HUES64 (cell line): ENCODE results near the gene IFITM2.

Experiments used
- H3K27ac ChIP-seq: 2 replicates; pipeline ENCODE4 v1.7.0; 2013; ENCODE audit warnings: low read depth, low read length, inconsistent platforms
- H3K27me3 ChIP-seq: 2 replicates; pipeline ENCODE4 v1.6.1; 2013; ENCODE audit warnings: mild to moderate bottlenecking, low read length; ENCODE audit not compliant: insufficient read depth
- H3K36me3 ChIP-seq: 2 replicates; pipeline ENCODE4 v1.6.1; 2013; ENCODE audit warnings: mild to moderate bottlenecking, low read length; ENCODE audit not compliant: insufficient read depth
- H3K4me1 ChIP-seq: 2 replicates; pipeline ENCODE4 v1.6.1; 2013; ENCODE audit warnings: mild to moderate bottlenecking, low read length, moderate library complexity; ENCODE audit not compliant: insufficient read depth
- H3K4me3 ChIP-seq: 2 replicates; pipeline ENCODE4 v1.5.1; 2013; ENCODE audit warnings: mild to moderate bottlenecking, low read length, moderate library complexity
- H3K9ac ChIP-seq: 2 replicates; pipeline ENCODE4 v1.6.1; 2013; ENCODE audit warnings: mild to moderate bottlenecking, low read depth, low read length
- H3K9me3 ChIP-seq: 2 replicates; pipeline ENCODE4 v1.6.1; 2013; ENCODE audit warnings: low read depth, low read length; ENCODE audit not compliant: insufficient read depth
- WGBS: fragments of 150-250, 120-280 bp; methylation state at CpG from one replicate; pipeline ENCODE4 v1.1.7; 2013; ENCODE audit warnings: missing lambda C conversion rate; 5-methylcytosine and 5-hydroxymethylcytosine counted together

The IFITM2 gene

DNA sequence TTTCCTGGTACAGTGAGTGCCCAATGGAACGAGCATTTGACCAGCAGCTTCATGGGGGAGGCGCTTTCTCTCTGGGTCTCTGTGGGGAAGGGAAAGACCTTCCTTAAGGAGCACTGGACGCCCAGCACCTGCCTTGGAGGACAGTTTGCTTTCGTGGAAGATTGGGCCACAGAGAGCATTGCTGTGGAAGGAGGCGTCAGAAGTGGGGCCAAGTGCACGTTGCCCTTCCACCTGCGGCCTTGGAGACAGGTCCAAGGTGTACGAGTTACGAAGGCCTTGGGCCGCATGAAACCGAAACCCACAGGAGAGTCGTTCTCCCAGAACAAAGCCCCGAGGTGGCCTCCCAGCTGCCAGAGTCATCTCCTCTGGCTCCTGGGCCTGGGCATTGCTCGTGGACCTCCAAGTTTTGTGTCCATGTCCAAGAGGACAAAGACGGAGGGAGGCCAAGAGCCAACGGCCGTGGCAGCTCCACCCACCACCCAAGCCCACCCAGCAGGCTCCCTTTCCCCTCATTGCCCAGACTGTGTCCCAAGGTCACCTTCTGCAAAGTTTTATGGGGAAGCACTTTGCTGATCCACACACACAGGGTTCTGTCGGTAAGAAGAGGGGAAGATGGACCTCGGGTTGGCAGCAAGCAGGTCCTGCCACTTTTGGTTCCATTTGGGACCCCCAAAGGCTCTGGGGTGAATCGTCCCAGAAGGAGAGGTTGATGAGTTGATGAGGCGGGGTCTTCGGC, 35.3 kb upstream of the IFITM2 start:
- H3K9me3 ChIP-seq: no peaks in the 10 kb centered on the region
- H3K4me1 ChIP-seq: peaks cover 8% of the 10 kb centered on the region; the same call in 1 of the 2 replicates
- no peak overlapping the region for H3K9ac ChIP-seq
- no peak overlapping the region for H3K4me3 ChIP-seq
- H3K27me3 ChIP-seq: no peaks in the 10 kb centered on the region; the same call in 1 of the 2 replicates
- 94% methylated on average over 22 of the region's 22 CpGs for WGBS
- no peaks in the 10 kb centered on the region for H3K36me3 ChIP-seq
- H3K27ac ChIP-seq: no peak overlapping the region

DNA sequence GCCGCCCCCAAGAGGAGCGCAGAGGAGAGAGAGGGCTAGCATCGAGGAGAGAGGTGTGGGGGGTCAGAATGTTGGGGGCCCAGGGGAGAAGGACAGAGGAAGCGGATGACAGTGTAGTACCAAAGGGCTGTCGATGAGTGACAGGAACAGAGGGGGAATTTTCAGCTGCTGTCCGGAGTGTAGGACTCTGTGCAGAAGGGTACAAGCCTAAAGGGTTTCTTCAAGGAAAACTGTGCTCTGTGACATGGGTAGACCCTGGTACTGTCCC, 34.8 kb upstream of the IFITM2 start:
- Histone ChIP-seq H3K9me3 (no peaks in the 10 kb centered on the region), H3K27me3 (no peaks in the 10 kb centered on the region; the same call in 1 of the 2 replicates), H3K4me3 (no peak overlapping the region), H3K4me1 (peaks cover 8% of the 10 kb centered on the region; the same call in 1 of the 2 replicates), H3K27ac (no peak overlapping the region), H3K36me3 (no peaks in the 10 kb centered on the region), H3K9ac (no peak overlapping the region)
- 94% methylated on average over 6 of the region's 6 CpGs for WGBS

DNA sequence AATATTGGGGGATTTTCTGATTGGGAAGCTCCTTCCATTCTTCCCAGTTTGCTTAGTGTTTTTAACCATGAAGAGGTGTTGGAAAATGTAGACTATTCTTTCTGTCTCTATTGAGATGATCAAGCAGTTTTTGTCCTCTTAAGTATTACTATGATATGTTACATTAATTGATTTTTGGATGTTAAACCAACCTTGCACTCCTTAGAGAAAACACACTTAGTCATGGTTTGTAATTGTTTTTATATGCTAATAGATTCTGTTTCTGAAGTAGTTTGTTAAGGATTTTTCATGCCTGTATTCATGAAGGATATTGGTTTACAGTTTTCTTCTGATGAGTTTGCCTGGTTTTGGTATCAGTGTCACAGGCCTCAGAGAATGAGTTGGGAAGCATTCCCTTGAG, 31.4 kb upstream of the IFITM2 start:
- no peak overlapping the region for H3K27ac ChIP-seq
- peaks cover 32% of the 10 kb centered on the region for H3K27me3 ChIP-seq
- no peak overlapping the region for H3K4me3 ChIP-seq
- no peaks in the 10 kb centered on the region for H3K9me3 ChIP-seq
- H3K4me1 ChIP-seq: no peaks in the 10 kb centered on the region
- no peak overlapping the region for H3K9ac ChIP-seq
- no peaks in the 10 kb centered on the region for H3K36me3 ChIP-seq

DNA sequence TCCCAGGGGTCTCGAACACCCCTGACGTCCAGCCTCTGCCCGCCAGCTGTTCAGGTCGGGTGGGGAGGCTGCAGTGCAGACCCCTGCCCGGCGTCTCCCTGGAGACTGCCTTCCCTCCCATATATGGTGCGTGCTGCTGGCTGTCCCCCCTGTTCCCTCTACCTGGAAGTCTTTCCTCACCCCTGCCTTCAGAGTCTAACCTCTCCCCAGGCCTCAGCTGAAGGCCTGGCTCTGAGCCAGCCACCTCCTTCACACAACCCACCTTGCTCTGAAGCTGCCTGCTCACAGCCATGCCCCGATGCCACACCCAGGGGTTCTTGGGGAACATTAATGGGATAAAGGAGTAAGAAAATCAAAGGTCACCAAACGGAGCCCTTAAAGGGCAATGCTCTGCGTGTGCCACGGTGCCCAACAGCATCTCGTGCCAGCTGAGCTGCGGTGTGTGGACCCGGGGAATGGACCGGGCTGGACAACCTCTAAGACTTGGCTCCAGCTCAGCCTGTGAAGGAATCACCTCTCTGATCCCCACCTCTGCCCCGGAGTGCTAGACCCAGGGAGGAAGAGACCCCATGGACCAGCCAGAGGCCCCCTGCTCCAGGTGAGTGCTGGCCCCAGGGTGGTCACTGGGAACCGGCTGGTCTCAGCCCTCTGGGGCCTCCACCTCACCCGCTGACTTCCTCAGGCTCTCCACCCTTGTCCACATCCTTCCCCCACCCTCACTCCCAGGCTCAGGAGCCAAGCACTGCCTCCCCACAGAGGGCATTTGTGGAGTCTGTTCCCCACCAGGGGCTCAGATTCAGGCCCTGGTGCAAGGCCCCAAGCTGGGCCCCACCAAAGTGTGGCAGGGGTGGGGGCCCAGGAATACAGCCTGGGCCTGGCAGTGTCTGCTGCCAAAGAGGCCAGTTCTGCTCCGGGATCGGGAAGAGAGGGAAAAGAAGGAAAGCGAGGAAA, 29.3 kb upstream of the IFITM2 start, which contains the start of gene NLRP6:
Gene NLRP6, plus strand, starts transcription at position 407 of the 951 bp plus-strand sequence. Its CDS starts 163 bp downstream, at position 570.
- Histone ChIP-seq H3K36me3 (no peaks in the 10 kb centered on the region), H3K4me1 (no peaks in the 10 kb centered on the region), H3K4me3 (no peak within 1 kb of the TSS), H3K27ac (no peak within 1 kb of the TSS), H3K27me3 (peaks cover 52% of the 10 kb centered on the region), H3K9me3 (no peaks in the 10 kb centered on the region), H3K9ac (no peak within 1 kb of the TSS)
- 93% methylated on average over 21 of the region's 21 CpGs for WGBS

DNA sequence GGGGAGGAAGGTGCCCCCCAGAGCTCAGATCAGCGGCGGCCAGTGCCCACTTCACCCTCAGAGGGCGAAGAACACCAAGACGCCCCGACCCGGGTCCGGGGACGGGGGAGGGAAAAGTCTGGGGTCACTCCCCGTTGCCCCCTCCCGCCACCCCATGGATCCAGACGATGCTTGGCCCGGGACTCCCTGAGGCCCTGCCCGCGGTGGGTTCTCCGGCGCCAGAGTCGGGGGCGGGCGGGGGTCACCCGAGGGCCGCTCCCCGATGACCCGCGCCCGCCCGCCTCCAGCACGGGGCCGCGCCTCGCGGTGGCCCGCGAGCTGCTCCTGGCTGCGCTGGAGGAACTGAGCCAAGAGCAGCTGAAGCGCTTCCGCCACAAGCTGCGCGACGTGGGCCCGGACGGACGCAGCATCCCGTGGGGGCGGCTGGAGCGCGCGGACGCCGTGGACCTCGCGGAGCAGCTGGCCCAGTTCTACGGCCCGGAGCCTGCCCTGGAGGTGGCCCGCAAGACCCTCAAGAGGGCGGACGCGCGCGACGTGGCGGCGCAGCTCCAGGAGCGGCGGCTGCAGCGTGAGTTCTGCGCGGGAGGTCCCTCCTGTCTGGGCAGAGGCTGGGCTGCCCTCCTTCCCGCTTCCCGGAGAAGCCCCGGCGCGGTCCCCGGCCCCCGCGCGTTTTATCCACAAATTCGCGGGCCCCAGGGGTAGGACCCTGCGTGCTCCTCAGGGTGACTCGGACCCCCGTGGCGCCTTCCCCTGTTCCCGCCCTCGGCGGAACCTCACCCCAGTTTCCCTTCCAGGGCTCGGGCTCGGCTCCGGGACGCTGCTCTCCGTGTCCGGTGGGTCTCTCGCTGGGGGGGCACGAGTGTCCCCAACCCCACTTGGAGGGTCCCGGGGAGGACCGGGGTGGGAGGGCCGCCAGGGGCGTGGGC, 28.3 kb upstream of the IFITM2 start:
- Histone ChIP-seq H3K36me3 (no peaks in the 10 kb centered on the region), H3K4me1 (no peaks in the 10 kb centered on the region), H3K27ac (no peak overlapping the region), H3K27me3 (peaks cover 52% of the 10 kb centered on the region), H3K4me3 (peak overlapping the region; percentile 47; the same call in 1 of the 2 replicates), H3K9ac (no peak overlapping the region), H3K9me3 (no peaks in the 10 kb centered on the region)
- WGBS: 92% methylated on average over 97 of the region's 97 CpGs

DNA sequence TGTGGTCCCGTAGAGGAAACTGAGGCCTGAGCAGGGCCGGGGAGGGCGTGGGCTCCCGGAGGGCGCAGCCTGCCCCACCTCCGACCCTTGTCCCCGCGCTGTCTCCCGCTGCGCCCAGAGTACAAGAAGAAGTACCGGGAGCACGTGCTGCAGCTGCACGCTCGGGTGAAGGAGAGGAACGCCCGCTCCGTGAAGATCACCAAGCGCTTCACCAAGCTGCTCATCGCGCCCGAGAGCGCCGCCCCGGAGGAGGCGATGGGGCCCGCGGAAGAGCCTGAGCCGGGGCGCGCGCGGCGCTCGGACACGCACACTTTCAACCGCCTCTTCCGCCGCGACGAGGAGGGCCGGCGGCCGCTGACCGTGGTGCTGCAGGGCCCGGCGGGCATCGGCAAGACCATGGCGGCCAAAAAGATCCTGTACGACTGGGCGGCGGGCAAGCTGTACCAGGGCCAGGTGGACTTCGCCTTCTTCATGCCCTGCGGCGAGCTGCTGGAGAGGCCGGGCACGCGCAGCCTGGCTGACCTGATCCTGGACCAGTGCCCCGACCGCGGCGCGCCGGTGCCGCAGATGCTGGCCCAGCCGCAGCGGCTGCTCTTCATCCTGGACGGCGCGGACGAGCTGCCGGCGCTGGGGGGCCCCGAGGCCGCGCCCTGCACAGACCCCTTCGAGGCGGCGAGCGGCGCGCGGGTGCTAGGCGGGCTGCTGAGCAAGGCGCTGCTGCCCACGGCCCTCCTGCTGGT, 27.5 kb upstream of the IFITM2 start:
- H3K27me3 ChIP-seq: peaks cover 52% of the 10 kb centered on the region
- H3K4me1 ChIP-seq: no peaks in the 10 kb centered on the region
- H3K36me3 ChIP-seq: no peaks in the 10 kb centered on the region
- no peaks in the 10 kb centered on the region for H3K9me3 ChIP-seq
- 55% methylated on average over 85 of the region's 85 CpGs for WGBS
- peak overlapping the region; percentile 47 for H3K4me3 ChIP-seq
- H3K27ac ChIP-seq: no peak overlapping the region
- H3K9ac ChIP-seq: no peak overlapping the region

DNA sequence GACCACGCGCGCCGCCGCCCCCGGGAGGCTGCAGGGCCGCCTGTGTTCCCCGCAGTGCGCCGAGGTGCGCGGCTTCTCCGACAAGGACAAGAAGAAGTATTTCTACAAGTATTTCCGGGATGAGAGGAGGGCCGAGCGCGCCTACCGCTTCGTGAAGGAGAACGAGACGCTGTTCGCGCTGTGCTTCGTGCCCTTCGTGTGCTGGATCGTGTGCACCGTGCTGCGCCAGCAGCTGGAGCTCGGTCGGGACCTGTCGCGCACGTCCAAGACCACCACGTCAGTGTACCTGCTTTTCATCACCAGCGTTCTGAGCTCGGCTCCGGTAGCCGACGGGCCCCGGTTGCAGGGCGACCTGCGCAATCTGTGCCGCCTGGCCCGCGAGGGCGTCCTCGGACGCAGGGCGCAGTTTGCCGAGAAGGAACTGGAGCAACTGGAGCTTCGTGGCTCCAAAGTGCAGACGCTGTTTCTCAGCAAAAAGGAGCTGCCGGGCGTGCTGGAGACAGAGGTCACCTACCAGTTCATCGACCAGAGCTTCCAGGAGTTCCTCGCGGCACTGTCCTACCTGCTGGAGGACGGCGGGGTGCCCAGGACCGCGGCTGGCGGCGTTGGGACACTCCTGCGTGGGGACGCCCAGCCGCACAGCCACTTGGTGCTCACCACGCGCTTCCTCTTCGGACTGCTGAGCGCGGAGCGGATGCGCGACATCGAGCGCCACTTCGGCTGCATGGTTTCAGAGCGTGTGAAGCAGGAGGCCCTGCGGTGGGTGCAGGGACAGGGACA, 26.7 kb upstream of the IFITM2 start:
- no peak overlapping the region for H3K27ac ChIP-seq
- H3K4me3 ChIP-seq: no peak overlapping the region
- peaks cover 52% of the 10 kb centered on the region for H3K27me3 ChIP-seq
- H3K9ac ChIP-seq: no peak overlapping the region
- WGBS: 90% methylated on average over 79 of the region's 79 CpGs
- no peaks in the 10 kb centered on the region for H3K9me3 ChIP-seq
- no peaks in the 10 kb centered on the region for H3K36me3 ChIP-seq
- H3K4me1 ChIP-seq: no peaks in the 10 kb centered on the region

DNA sequence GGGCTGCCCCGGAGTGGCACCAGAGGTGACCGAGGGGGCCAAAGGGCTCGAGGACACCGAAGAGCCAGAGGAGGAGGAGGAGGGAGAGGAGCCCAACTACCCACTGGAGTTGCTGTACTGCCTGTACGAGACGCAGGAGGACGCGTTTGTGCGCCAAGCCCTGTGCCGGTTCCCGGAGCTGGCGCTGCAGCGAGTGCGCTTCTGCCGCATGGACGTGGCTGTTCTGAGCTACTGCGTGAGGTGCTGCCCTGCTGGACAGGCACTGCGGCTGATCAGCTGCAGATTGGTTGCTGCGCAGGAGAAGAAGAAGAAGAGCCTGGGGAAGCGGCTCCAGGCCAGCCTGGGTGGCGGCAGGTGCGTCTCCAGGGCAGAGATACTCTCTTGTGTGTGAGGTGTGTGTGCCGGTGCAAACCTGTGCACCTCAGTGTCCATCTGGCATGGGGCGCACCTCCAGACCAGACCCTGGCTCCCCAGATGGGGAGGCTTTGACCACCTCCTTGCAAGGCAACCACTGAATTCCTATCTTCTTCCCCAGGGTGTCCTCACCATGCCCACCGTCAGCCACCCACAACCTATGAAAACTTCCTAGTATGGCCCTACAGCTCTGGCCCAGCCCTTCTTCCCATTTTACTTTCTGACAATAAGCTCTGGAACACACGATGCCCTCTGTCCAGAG, 26.0 kb upstream of the IFITM2 start:
- Histone ChIP-seq H3K36me3 (no peaks in the 10 kb centered on the region), H3K4me1 (no peaks in the 10 kb centered on the region), H3K9ac (no peak overlapping the region), H3K27ac (no peak overlapping the region), H3K4me3 (no peak overlapping the region), H3K27me3 (peaks cover 56% of the 10 kb centered on the region), H3K9me3 (no peaks in the 10 kb centered on the region)
- 95% methylated on average over 26 of the region's 26 CpGs for WGBS

DNA sequence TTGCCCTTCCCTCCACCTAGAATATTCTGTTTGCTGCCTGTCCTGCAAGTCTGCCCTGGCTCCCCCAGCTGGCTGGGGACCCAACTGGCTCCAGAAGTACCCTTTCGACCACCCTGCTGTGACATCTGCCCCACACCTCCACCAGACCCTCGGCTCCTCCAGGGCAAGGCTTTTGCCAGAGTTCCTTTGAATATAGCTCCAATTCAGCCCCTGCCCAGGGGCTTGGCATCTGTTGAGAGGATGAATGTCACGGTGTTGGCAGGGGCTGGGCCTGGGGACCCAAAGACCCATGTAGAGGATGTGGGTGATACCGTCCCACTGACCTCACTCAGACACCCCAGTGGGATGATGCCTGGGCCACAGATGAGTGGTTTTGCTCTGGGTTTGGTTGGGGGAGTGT, 25.4 kb upstream of the IFITM2 start:
- Histone ChIP-seq H3K36me3 (no peaks in the 10 kb centered on the region), H3K9me3 (no peaks in the 10 kb centered on the region), H3K9ac (no peak overlapping the region), H3K27me3 (peaks cover 60% of the 10 kb centered on the region), H3K4me3 (no peak overlapping the region), H3K4me1 (no peaks in the 10 kb centered on the region), H3K27ac (no peak overlapping the region)
- 90% methylated on average over 4 of the region's 4 CpGs for WGBS
